WTC11 (cell line): ENCODE measurements around the gene FDXR. TPM values are rescaled to one million over a fixed set of nuclear protein-coding genes. Genes with fewer than 3 reads are reported as not detected.
A peak's percentile ranks its signal among the peaks of the same experiment; 100 is the strongest.

Experiments used
- ATAC-seq: fragments of 200-7000 bp; cut with Tn5 transposase; 2 replicates; pipeline ENCODE4 v1.10.0; 2021; ENCODE audit warnings: mild to moderate bottlenecking, moderate library complexity
- CTCF ChIA-PET: fragments of 300-600 bp; sonication (Branson Sonifier 250); formaldehyde crosslinking; loops from one replicate; lab custom pipeline; 2021; ENCODE audit warnings: antibody characterized with exemption; lab: Charles Lee
- POLR2A ChIA-PET: fragments of 350-600 bp; sonication (Branson Sonifier 250); formaldehyde crosslinking; loops from one replicate; lab custom pipeline; 2021; ENCODE audit warnings: antibody characterized with exemption; lab: Charles Lee
- DNase-seq: peaks from one replicate; pipeline ENCODE4 v3.0.0; 2021; ENCODE audit warnings: low spot score
- H3K27ac Mint-ChIP-seq: 2 replicates; pipeline ENCODE4 v1.8.0; 2021; ENCODE audit warnings: mixed read lengths
- H3K27me3 Mint-ChIP-seq: 2 replicates; pipeline ENCODE4 v1.8.0; 2021; ENCODE audit warnings: low read depth, mild to moderate bottlenecking, moderate library complexity, mixed read lengths
- H3K36me3 Mint-ChIP-seq: 2 replicates; pipeline ENCODE4 v1.8.0; 2021; ENCODE audit warnings: mixed read lengths
- H3K4me1 Mint-ChIP-seq: 2 replicates; pipeline ENCODE4 v1.8.0; 2022; ENCODE audit warnings: mixed read lengths
- H3K4me3 Mint-ChIP-seq: 2 replicates; pipeline ENCODE4 v1.8.0; 2021; ENCODE audit warnings: mild to moderate bottlenecking, moderate library complexity, mixed read lengths
- H3K9me3 Mint-ChIP-seq: 2 replicates; pipeline ENCODE4 v1.8.0; 2021; ENCODE audit warnings: mixed read lengths
- AFF4 ChIP-seq: sonication (generic); formaldehyde crosslinking; IDR thresholded peaks from 2 replicates; pipeline ENCODE4 v1.8.1; 2023; ENCODE audit warnings: mild to moderate bottlenecking, missing genetic modification reagents, borderline replicate concordance
- ARID4B ChIP-seq: sonication (generic); formaldehyde crosslinking; IDR thresholded peaks from 2 replicates; pipeline ENCODE4 v1.8.0; 2023; ENCODE audit warnings: missing genetic modification reagents, mild to moderate bottlenecking, borderline replicate concordance
- CBFB ChIP-seq: sonication (generic); formaldehyde crosslinking; IDR thresholded peaks from 2 replicates; pipeline ENCODE4 v1.8.1; 2022; ENCODE audit warnings: mild to moderate bottlenecking, low read depth, missing genetic modification reagents
- E2F4 ChIP-seq: sonication (generic); formaldehyde crosslinking; IDR thresholded peaks from 2 replicates; pipeline ENCODE4 v1.8.1; 2022; ENCODE audit warnings: low read depth, mild to moderate bottlenecking, moderate library complexity, missing genetic modification reagents, borderline replicate concordance
- ELF4 ChIP-seq: sonication (generic); formaldehyde crosslinking; IDR thresholded peaks from 2 replicates; pipeline ENCODE4 v1.8.1; 2022; ENCODE audit warnings: low read depth, mild to moderate bottlenecking, moderate library complexity, missing genetic modification reagents
- ESRRA ChIP-seq: sonication (generic); formaldehyde crosslinking; IDR thresholded peaks from 2 replicates; pipeline ENCODE4 v1.8.1; 2022; ENCODE audit warnings: mild to moderate bottlenecking, missing genetic modification reagents, borderline replicate concordance
- ETV6 ChIP-seq: sonication (generic); formaldehyde crosslinking; IDR thresholded peaks from 2 replicates; pipeline ENCODE4 v1.8.1; 2022; ENCODE audit warnings: mild to moderate bottlenecking, missing genetic modification reagents
- FOXK1 ChIP-seq: sonication (generic); formaldehyde crosslinking; IDR thresholded peaks from 2 replicates; pipeline ENCODE4 v1.8.0; 2022; ENCODE audit warnings: mild to moderate bottlenecking, moderate library complexity, missing genetic modification reagents
- GRHL2 ChIP-seq: fragments of 250-450 bp; sonication (Bioruptor Pico); IDR thresholded peaks from 2 replicates; pipeline ENCODE4 v1.8.0; 2022; ENCODE audit warnings: mild to moderate bottlenecking, moderate library complexity; ENCODE audit not compliant: insufficient replicate concordance, severe bottlenecking
- IRF1 ChIP-seq: sonication (generic); formaldehyde crosslinking; IDR thresholded peaks from 2 replicates; pipeline ENCODE4 v1.8.0; 2023; ENCODE audit warnings: missing genetic modification reagents
- PRDM15 ChIP-seq: sonication (generic); formaldehyde crosslinking; IDR thresholded peaks from 2 replicates; pipeline ENCODE4 v1.8.0; 2022; ENCODE audit warnings: missing genetic modification reagents
- PREB ChIP-seq: sonication (generic); formaldehyde crosslinking; IDR thresholded peaks from 2 replicates; pipeline ENCODE4 v1.8.1; 2022; ENCODE audit warnings: mild to moderate bottlenecking, missing genetic modification reagents, moderate library complexity, borderline replicate concordance
- TCF7 ChIP-seq: sonication (generic); formaldehyde crosslinking; IDR thresholded peaks from 2 replicates; pipeline ENCODE4 v1.8.0; 2022; ENCODE audit warnings: mild to moderate bottlenecking, low read depth, missing genetic modification reagents, moderate library complexity
- TEAD4 ChIP-seq: sonication (generic); formaldehyde crosslinking; IDR thresholded peaks from 2 replicates; pipeline ENCODE4 v1.8.0; 2022; ENCODE audit warnings: mild to moderate bottlenecking, missing genetic modification reagents
- TP53 ChIP-seq: sonication (generic); formaldehyde crosslinking; IDR thresholded peaks from 2 replicates; pipeline ENCODE4 v1.8.1; 2023; ENCODE audit warnings: mild to moderate bottlenecking, missing genetic modification reagents
- ZNF232 ChIP-seq: sonication (generic); formaldehyde crosslinking; IDR thresholded peaks from 2 replicates; pipeline ENCODE4 v1.8.0; 2022; ENCODE audit warnings: mild to moderate bottlenecking, missing genetic modification reagents
- ZNF671 ChIP-seq: fragments of 250-450 bp; sonication (Bioruptor Pico); IDR thresholded peaks from 2 replicates; pipeline ENCODE4 v1.8.0; 2021; ENCODE audit warnings: mild to moderate bottlenecking
- total RNA-seq: library from RNA; stranded (reverse); gene quantifications from 3 replicates; pipeline ENCODE4 v1.2.3, GENCODE V29; 2021

Gene FDXR
- total RNA-seq, 1 experiment from 2014 or later = 52.8 TPM

- ATAC-seq = peak; percentile 5
- H3K27ac Mint-ChIP-seq = no peak overlapping the region
- TF ChIP-seq TEAD4 (CRISPR knock-in tag) = no peak
- no peak for TF ChIP-seq GRHL2 (CRISPR knock-in tag)
- no peak for TF ChIP-seq ESRRA (CRISPR knock-in tag)
- no peak for TF ChIP-seq PREB
- no peak for TF ChIP-seq ZNF671 (CRISPR knock-in tag)
- TF ChIP-seq, all 79 proteins: peak for 0
- Mint-ChIP-seq H3K9me3 (no peaks in the 10 kb centered on the region), H3K36me3 (no peaks in the 10 kb centered on the region), H3K4me3 (peak overlapping the region; percentile 79), H3K4me1 (peaks cover 9% of the 10 kb centered on the region), H3K27me3 (peaks cover 94% of the 10 kb centered on the region)
- no peak for DNase-seq
- ChIA-PET CTCF (interaction anchor here (0.6 to 12.3 kb wide), 22 partner anchors 9 to 338 kb away, joined by 3 to 347 read pairs (median 8); partner anchors contain the start of genes FDXR, GRIN2C, OTOP2 and RAB37), POLR2A (interaction anchor here (0.5 to 1.8 kb wide), 6 partner anchors 8 to 28 kb away, joined by 3 to 9 read pairs (median 6); partner anchors contain the start of gene FDXR)
These were observed 19.8 kb downstream of the FDXR start for GRCh38 chr17:74853048-74853397.

DNA sequence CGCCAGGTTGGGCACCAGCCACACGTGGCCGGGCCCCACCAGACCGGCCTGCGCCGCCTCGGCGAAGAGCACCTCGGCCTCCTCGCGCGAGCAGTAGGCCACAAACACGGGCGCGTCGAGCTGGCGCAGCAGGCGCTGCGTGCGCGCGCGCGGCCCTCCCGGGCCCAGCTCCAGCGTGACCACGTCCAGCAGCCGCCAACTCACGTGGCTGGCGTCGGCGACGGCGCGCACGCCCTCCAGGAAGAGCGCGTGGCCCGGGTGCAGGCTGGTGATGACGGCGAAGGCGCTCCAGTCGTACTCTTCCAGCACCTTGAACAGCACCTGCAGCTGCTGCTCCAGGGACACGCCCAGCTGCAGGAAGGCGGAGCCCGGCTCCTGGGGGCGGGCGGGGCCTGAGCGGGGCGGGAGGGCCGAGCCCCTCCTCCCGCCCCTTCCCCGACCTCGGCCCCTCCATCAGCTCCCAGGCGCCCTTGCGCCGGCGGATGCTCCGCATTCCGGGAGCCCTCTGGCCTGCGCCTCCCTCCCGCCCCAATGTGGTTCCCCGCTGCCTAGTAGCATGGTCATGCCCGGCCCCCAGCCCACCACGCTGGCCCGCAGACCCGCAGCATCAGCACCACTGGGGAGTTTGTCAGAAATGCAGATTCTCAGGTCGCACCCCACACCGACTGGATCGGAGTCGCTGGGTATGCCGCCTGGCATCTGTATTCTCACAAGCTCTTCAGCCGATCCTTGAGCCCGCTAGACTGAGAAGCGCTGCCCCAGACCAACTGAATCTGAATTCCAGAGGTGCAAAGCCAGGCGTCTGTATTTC lies 20.4 kb downstream of the FDXR start:
- peaks cover 91% of the 10 kb centered on the region for H3K27me3 Mint-ChIP-seq
- H3K4me3 Mint-ChIP-seq = peak overlapping the region; percentile 79
- CTCF ChIA-PET = interaction anchor here (0.6 to 12.3 kb wide), 25 partner anchors 9 to 339 kb away, joined by 3 to 347 read pairs (median 7); partner anchors contain the start of genes FDXR, GRIN2C, NAT9 and OTOP2
- no peak overlapping the region for H3K27ac Mint-ChIP-seq
- DNase-seq (peak; percentile 89), ATAC-seq (peak; percentile 90)
- H3K9me3 Mint-ChIP-seq = no peaks in the 10 kb centered on the region
- H3K36me3 Mint-ChIP-seq = no peaks in the 10 kb centered on the region
- POLR2A ChIA-PET = interaction anchor here (0.5 to 1.8 kb wide), 6 partner anchors 9 to 79 kb away, joined by 5 to 9 read pairs (median 6); partner anchors contain the start of gene FDXR
- H3K4me1 Mint-ChIP-seq = peaks cover 9% of the 10 kb centered on the region
- peak; percentile 96 for TF ChIP-seq ELF4
- TF ChIP-seq TP53 = peak; percentile 97
- peak; percentile 70 for TF ChIP-seq PRDM15
- peak; percentile 78; the same call in 1 of the 2 replicates for TF ChIP-seq E2F4 (CRISPR knock-in tag)
- TF ChIP-seq AFF4 = peak; percentile 42; the same call in 1 of the 2 replicates
- peak; percentile 95 for TF ChIP-seq IRF1 (CRISPR knock-in tag)
- TF ChIP-seq FOXK1 (CRISPR knock-in tag) = peak; percentile 92
- TF ChIP-seq TCF7 (CRISPR knock-in tag) = peak; percentile 91; the same call in 1 of the 2 replicates
- peak; percentile 90 for TF ChIP-seq ETV6 (CRISPR knock-in tag)
- peak; percentile 97 for TF ChIP-seq ZNF232 (CRISPR knock-in tag)
- TF ChIP-seq ARID4B = peak; percentile 96
- TF ChIP-seq CBFB (CRISPR knock-in tag) = peak; percentile 43; the same call in 1 of the 2 replicates
